GM18499 (cell line): ENCODE measurements around the gene COX10.
A peak's percentile ranks its signal among the peaks of the same experiment; 100 is the strongest.

Source experiments
- ATAC-seq: cut with Tn5 transposase; IDR thresholded peaks from one replicate; pipeline ENCODE4 v1.9.1; 2021; ENCODE audit warnings: moderate number of reproducible peaks; ENCODE audit not compliant: insufficient read depth, unreplicated experiment

Gene COX10

GRCh38 chr17:14116263-14117024, 47.1 kb downstream of the COX10 start:
- ATAC-seq, result no peak

GRCh38 chr17:14118951-14119350, 49.6 kb downstream of the COX10 start:
- ATAC-seq, result peak; percentile 64

- no peak for ATAC-seq
Measured at GRCh38 chr17:14119546-14119945, 50.2 kb downstream of the COX10 start.

- no peak for ATAC-seq
Measured at GRCh38 chr17:14121952-14122351, 52.6 kb downstream of the COX10 start.

GRCh38 chr17:14123619-14124278, 54.4 kb downstream of the COX10 start:
- no peak for ATAC-seq

GRCh38 chr17:14124854-14125253, 55.5 kb downstream of the COX10 start:
- ATAC-seq, result no peak

GRCh38 chr17:14125518-14126137, 56.3 kb downstream of the COX10 start:
- ATAC-seq, result no peak

- no peak for ATAC-seq
Measured at GRCh38 chr17:14133104-14133503, 63.8 kb downstream of the COX10 start.

GRCh38 chr17:14134456-14134855, 65.2 kb downstream of the COX10 start:
- ATAC-seq, result no peak

GRCh38 chr17:14135906-14136590, 66.7 kb downstream of the COX10 start:
- no peak for ATAC-seq

GRCh38 chr17:14138649-14139048, 69.3 kb downstream of the COX10 start:
- no peak for ATAC-seq

GRCh38 chr17:14143688-14144087, 74.4 kb downstream of the COX10 start:
- ATAC-seq, result no peak

GRCh38 chr17:14144508-14144907, 75.2 kb downstream of the COX10 start:
- no peak for ATAC-seq

- no peak for ATAC-seq
Measured at GRCh38 chr17:14149751-14150150, 80.4 kb downstream of the COX10 start.

GRCh38 chr17:14150619-14151018, 81.3 kb downstream of the COX10 start:
- no peak for ATAC-seq

GRCh38 chr17:14152721-14153120, 83.4 kb downstream of the COX10 start:
- no peak for ATAC-seq

- ATAC-seq, result no peak
Measured at GRCh38 chr17:14153374-14153773, 84.1 kb downstream of the COX10 start.

GRCh38 chr17:14156689-14157088, 87.4 kb downstream of the COX10 start:
- no peak for ATAC-seq

- no peak for ATAC-seq
Measured at GRCh38 chr17:14157822-14158221, 88.5 kb downstream of the COX10 start.

- no peak for ATAC-seq
Measured at GRCh38 chr17:14158707-14159106, 89.4 kb downstream of the COX10 start.

- ATAC-seq, result no peak
Measured at GRCh38 chr17:14161419-14161818, 92.1 kb downstream of the COX10 start.
